ENCODE measurements around the gene FKBP10. TPM values are rescaled to one million over a fixed set of nuclear protein-coding genes. Genes with fewer than 3 reads are reported as not detected.

The FKBP10 gene
- polyA plus RNA-seq, 1 of the 3 experiments (the other 2 are of a cell fraction) = 360 TPM

- no peak for DNase-seq
- peaks cover 0 to 6% of the 10 kb centered on the region in 2 experiments; a peak in 1 of 4 replicates for H3K4me1 ChIP-seq (ENCODE audit: control insufficient read depth in 1 of 2, insufficient read depth in 2 of 2, low read depth in 1 of 2, low read length in 1 of 2)
- H4K20me1 ChIP-seq (ENCODE audit: insufficient read depth) = no peaks in the 10 kb centered on the region
- H3K79me2 ChIP-seq (ENCODE audit: insufficient read depth) = no peaks in the 10 kb centered on the region
- 85% methylated on average over 8 of the region's 8 CpGs for WGBS (ENCODE audit: low lambda C conversion rate)
- H3K4me2 ChIP-seq = no peak overlapping the region
- H3K27me3 ChIP-seq (ENCODE audit: insufficient read depth) = no peaks in the 10 kb centered on the region
- no peaks in the 10 kb centered on the region for H3K36me3 ChIP-seq (replicated peaks in 1 of 2; ENCODE audit: control insufficient read depth in 1 of 2, insufficient read depth in 2 of 2, low read length in 1 of 2)
- H3K9me2 ChIP-seq = no peaks in the 10 kb centered on the region
- no peak overlapping the region for H2AFZ ChIP-seq (ENCODE audit: low read depth)
- ChIA-PET CTCF (interaction anchor here (1.1 to 20.2 kb wide), 4 partner anchors 12 to 63 kb away, joined by 3 to 405 read pairs (median 38); partner anchors contain the start of genes HAP1, JUP and P3H4), POLR2A (no interaction called here)
- H3K9me3 ChIP-seq = no peaks in the 10 kb centered on the region
- no peak overlapping the region for H3K27ac ChIP-seq (ENCODE audit: low read depth in 2 of 2, low read length in 1 of 2)
- H3K4me3 ChIP-seq (ENCODE audit: low read depth in 2 of 2, low read length in 1 of 2) = no peak overlapping the region
- no peaks in the 10 kb centered on the region for H3F3A ChIP-seq (replicated peaks; ENCODE audit: insufficient read depth)
- no peak for TF ChIP-seq SIN3A (IDR thresholded peaks at IDR 0.05; ENCODE audit: borderline replicate concordance, low read depth, low read length)
- TF ChIP-seq RCOR1 (IDR thresholded peaks at IDR 0.05; ENCODE audit: low read length) = no peak
- no peak for TF ChIP-seq FOSL2 (IDR thresholded peaks at IDR 0.05; ENCODE audit: borderline replicate concordance, low read depth)
- no peak overlapping the region for H3K9ac ChIP-seq
Measured at GRCh38 chr17:41799366-41799765, 13.4 kb upstream of the FKBP10 start.

- Histone ChIP-seq H3K9me2 (no peaks in the 10 kb centered on the region), H3K79me2 (ENCODE audit: insufficient read depth) (no peaks in the 10 kb centered on the region), H3K9ac (no peak overlapping the region), H3K27me3 (ENCODE audit: insufficient read depth) (no peaks in the 10 kb centered on the region), H3K27ac (ENCODE audit: low read depth in 2 of 2, low read length in 1 of 2) (no peak overlapping the region), H4K20me1 (ENCODE audit: insufficient read depth) (no peaks in the 10 kb centered on the region), H3K36me3 (replicated peaks in 1 of 2; ENCODE audit: control insufficient read depth in 1 of 2, insufficient read depth in 2 of 2, low read length in 1 of 2) (no peaks in the 10 kb centered on the region), H3K4me2 (no peak overlapping the region), H3K4me1 (ENCODE audit: control insufficient read depth in 1 of 2, insufficient read depth in 2 of 2, low read depth in 1 of 2, low read length in 1 of 2) (peaks cover 0 to 6% of the 10 kb centered on the region in 2 experiments; a peak in 1 of 4 replicates), H3K9me3 (no peaks in the 10 kb centered on the region), H3K4me3 (ENCODE audit: low read depth in 2 of 2, low read length in 1 of 2) (no peak overlapping the region), H2AFZ (ENCODE audit: low read depth) (no peak overlapping the region), H3F3A (replicated peaks; ENCODE audit: insufficient read depth) (no peaks in the 10 kb centered on the region)
- TF ChIP-seq YY1 (IDR thresholded peaks at IDR 0.05; ENCODE audit: low read depth) (no peak), SIN3A (IDR thresholded peaks at IDR 0.05; ENCODE audit: borderline replicate concordance, low read depth, low read length) (no peak), JUND (IDR thresholded peaks at IDR 0.05) (no peak), CHD2 (IDR thresholded peaks at IDR 0.05; ENCODE audit: low read length, partially characterized antibody) (no peak), CTCF (IDR thresholded peaks at IDR 0.05) (no peak), RCOR1 (IDR thresholded peaks at IDR 0.05; ENCODE audit: low read length) (no peak), EZH2phosphoT487 (IDR thresholded peaks at IDR 0.05; ENCODE audit: borderline replicate concordance, low read depth) (no peak), ELF1 (IDR thresholded peaks at IDR 0.05) (no peak), TCF12 (IDR thresholded peaks at IDR 0.05) (no peak), PBX3 (IDR thresholded peaks at IDR 0.05) (no peak)
- DNase-seq = peak; percentile 18
- whole genome bisulfite sequencing (ENCODE audit: low lambda C conversion rate) = 74% methylated on average over 8 of the region's 18 CpGs
- ChIA-PET POLR2A (interaction anchor here (0.7 to 1.6 kb wide), 3 partner anchors 12 to 63 kb away, joined by 3 to 7 read pairs (median 5); partner anchors contain the start of gene JUP), CTCF (interaction anchor here (0.6 to 20.2 kb wide), 38 partner anchors 8 to 166 kb away, joined by 3 to 405 read pairs (median 7); partner anchors contain the start of genes CNP, HAP1, JUP and ODAD4)
Measured at GRCh38 chr17:41800601-41801373, 12.0 kb upstream of the FKBP10 start.
